Amniotic stem cell (primary cell): Measurements from ENCODE around the gene RUVBL2.

Experiments
- DNase-seq: peaks from one replicate; lab custom pipeline; 2025; lab: John Stamatoyannopoulos, UW

RUVBL2 gene

GRCh38 chr19:48964205-48965039, 29.3 kb upstream of the RUVBL2 start:
- no peak for DNase-seq

GRCh38 chr19:48965040-48965805, 28.5 kb upstream of the RUVBL2 start, which contains the start of gene FTL:
Gene FTL (plus strand): TSS chr19:48965309. CDS start chr19:48965508, 199 bp downstream.
- peak; percentile 87 for DNase-seq

GRCh38 chr19:48965806-48966540, 27.7 kb upstream of the RUVBL2 start:
- peak; percentile 74 for DNase-seq

- DNase-seq, result no peak
Observed at GRCh38 chr19:48966541-48967345, 26.9 kb upstream of the RUVBL2 start.

- DNase-seq, result no peak
Observed at GRCh38 chr19:48967346-48968178, 26.1 kb upstream of the RUVBL2 start.

- no peak for DNase-seq
Observed at GRCh38 chr19:48968179-48968661, 25.5 kb upstream of the RUVBL2 start.

- DNase-seq, result no peak
Observed at GRCh38 chr19:48968813-48969218, 24.9 kb upstream of the RUVBL2 start.

GRCh38 chr19:48969276-48970138, 24.2 kb upstream of the RUVBL2 start:
- DNase-seq, result no peak

GRCh38 chr19:48970139-48970766, 23.4 kb upstream of the RUVBL2 start:
- DNase-seq, result no peak

- peak; percentile 39 for DNase-seq
Observed at GRCh38 chr19:48970923-48971395, 22.7 kb upstream of the RUVBL2 start.

- no peak for DNase-seq
Observed at GRCh38 chr19:48975947-48976847, 17.5 kb upstream of the RUVBL2 start.

- DNase-seq, result no peak
Observed at GRCh38 chr19:48977061-48977460, 16.6 kb upstream of the RUVBL2 start.

GRCh38 chr19:48982280-48982679, 11.4 kb upstream of the RUVBL2 start:
- DNase-seq, result no peak

GRCh38 chr19:48985711-48986110, 8.0 kb upstream of the RUVBL2 start:
- DNase-seq, result no peak

- no peak for DNase-seq
Observed at GRCh38 chr19:48986211-48986610, 7.5 kb upstream of the RUVBL2 start.

- DNase-seq, result no peak
Observed at GRCh38 chr19:48987323-48987722, 6.4 kb upstream of the RUVBL2 start.

GRCh38 chr19:48988286-48988685, 5.4 kb upstream of the RUVBL2 start:
- no peak for DNase-seq

- no peak for DNase-seq
Observed at GRCh38 chr19:48988860-48989259, 4.8 kb upstream of the RUVBL2 start.
